Mesenchymal stem cell (in vitro differentiated cells and primary cell): ENCODE measurements around the gene SORL1.

Experiments used
- DNase-seq: peaks from one replicate; pipeline ENCODE4 v3.0.0-alpha.2; 2013
- H2AFZ ChIP-seq: one replicate; pipeline ENCODE4 v1.6.1; 2013; ENCODE audit warnings: low read depth, mild to moderate bottlenecking, control low read depth, inconsistent platforms, low read length, moderate library complexity
- H2AK5ac ChIP-seq: 2 replicates; pipeline ENCODE4 v1.6.1; 2013; ENCODE audit warnings: low read length, moderate library complexity, mild to moderate bottlenecking, inconsistent platforms; ENCODE audit not compliant: severe bottlenecking
- H2BK120ac ChIP-seq: one replicate; pipeline ENCODE4 v1.6.1; 2013; ENCODE audit warnings: low read depth, mild to moderate bottlenecking, inconsistent platforms, low read length, moderate library complexity
- H2BK12ac ChIP-seq, 2 experiments: one replicate each; pipeline ENCODE4 v1.6.1; 2013; ENCODE audit warnings: inconsistent platforms in 2 of 2, low read length in 2 of 2, mild to moderate bottlenecking in 2 of 2, moderate library complexity in 2 of 2, control low read depth in 1 of 2
- H2BK15ac ChIP-seq: one replicate; pipeline ENCODE4 v1.6.1; 2013; ENCODE audit warnings: mild to moderate bottlenecking, low read depth, inconsistent platforms; ENCODE audit not compliant: poor library complexity, severe bottlenecking
- H2BK5ac ChIP-seq: 2 replicates; pipeline ENCODE4 v1.6.1; 2013; ENCODE audit warnings: low read depth, mild to moderate bottlenecking, low read length, control low read depth, inconsistent platforms; ENCODE audit not compliant: poor library complexity, severe bottlenecking
- H3K14ac ChIP-seq, 2 experiments: one replicate each; pipeline ENCODE4 v1.6.1; 2013; ENCODE audit warnings: inconsistent platforms in 2 of 2, low read length in 2 of 2, control low read depth in 1 of 2, mild to moderate bottlenecking in 1 of 2, moderate library complexity in 1 of 2
- H3K18ac ChIP-seq, 2 experiments: one replicate each; pipeline ENCODE4 v1.6.1; 2013; ENCODE audit warnings: inconsistent platforms in 2 of 2, low read length in 2 of 2, control low read depth in 1 of 2, low read depth in 1 of 2, mild to moderate bottlenecking in 1 of 2
- H3K23ac ChIP-seq, 2 experiments: one replicate each; pipeline ENCODE4 v1.6.1; 2013; ENCODE audit warnings: inconsistent platforms in 2 of 2, low read length in 2 of 2, mild to moderate bottlenecking in 2 of 2, moderate library complexity in 2 of 2, control low read depth in 1 of 2
- H3K27ac ChIP-seq: 2 replicates; pipeline ENCODE4 v1.5.1; 2013; ENCODE audit warnings: mild to moderate bottlenecking, moderate library complexity, low read length, control low read depth, inconsistent platforms; ENCODE audit not compliant: poor library complexity, severe bottlenecking
- H3K27me3 ChIP-seq, 2 experiments: 2 replicates each; pipeline versions ENCODE4 v1.6.1 to v1.7.0; 2013; ENCODE audit warnings: low read length in 2 of 2, mild to moderate bottlenecking in 2 of 2, moderate library complexity in 2 of 2, control low read depth in 1 of 2, inconsistent platforms in 1 of 2; ENCODE audit not compliant: control insufficient read depth in 1 of 2, insufficient read depth in 1 of 2
- H3K36me3 ChIP-seq, 2 experiments: 2 replicates each; pipeline versions ENCODE4 v1.6.1 to v1.7.0; 2013; ENCODE audit warnings: low read length in 2 of 2, control low read depth in 1 of 2, inconsistent platforms in 1 of 2, low read depth in 1 of 2, mild to moderate bottlenecking in 1 of 2; ENCODE audit not compliant: insufficient read depth in 2 of 2, control insufficient read depth in 1 of 2
- H3K4ac ChIP-seq, 2 experiments: one replicate each; pipeline ENCODE4 v1.6.1; 2013; ENCODE audit warnings: inconsistent platforms in 2 of 2, low read length in 2 of 2, mild to moderate bottlenecking in 2 of 2, moderate library complexity in 2 of 2, control low read depth in 1 of 2, low read depth in 1 of 2
- H3K4me1 ChIP-seq: 2 replicates; pipeline ENCODE4 v1.6.1; 2013; ENCODE audit warnings: low read depth, low read length, control low read depth; ENCODE audit not compliant: control insufficient read depth, insufficient read depth
- H3K4me2 ChIP-seq: 2 replicates; pipeline ENCODE4 v1.6.1; 2013; ENCODE audit warnings: low read length, mild to moderate bottlenecking, inconsistent platforms; ENCODE audit not compliant: poor library complexity, severe bottlenecking
- H3K4me3 ChIP-seq, 2 experiments: 2 replicates each; pipeline versions ENCODE4 v1.5.1 to v1.7.0; 2013; ENCODE audit warnings: low read length in 2 of 2, mild to moderate bottlenecking in 2 of 2, control low read depth in 1 of 2, low read depth in 1 of 2; ENCODE audit not compliant: insufficient read depth in 1 of 2
- H3K79me1 ChIP-seq: replicated peaks from 2 replicates; pipeline ENCODE4 v1.6.1; 2013; ENCODE audit warnings: mild to moderate bottlenecking, control low read depth, low read length, inconsistent platforms; ENCODE audit not compliant: poor library complexity, severe bottlenecking
- H3K9ac ChIP-seq: 2 replicates; pipeline ENCODE4 v1.7.0; 2013; ENCODE audit warnings: mild to moderate bottlenecking, low read length, moderate library complexity
- H3K9me3 ChIP-seq: 2 replicates; pipeline ENCODE4 v1.7.0; 2013; ENCODE audit warnings: mild to moderate bottlenecking, low read length; ENCODE audit not compliant: control insufficient read depth
- H4K8ac ChIP-seq: one replicate; pipeline ENCODE4 v1.6.1; 2013; ENCODE audit warnings: inconsistent platforms, mild to moderate bottlenecking, low read length, moderate library complexity
- H4K91ac ChIP-seq: one replicate; pipeline ENCODE4 v1.6.1; 2013; ENCODE audit warnings: mild to moderate bottlenecking, low read length, inconsistent platforms
- WGBS: methylation state at CpG from one replicate; pipeline ENCODE4 v1.1.7; 2013; ENCODE audit warnings: mixed read lengths; 5-methylcytosine and 5-hydroxymethylcytosine counted together

SORL1 gene

GRCh38 chr11:121560236-121560635, 108.1 kb downstream of the SORL1 start:
- Histone ChIP-seq H3K79me1 (no peaks in the 10 kb centered on the region), H3K4me1 (no peaks in the 10 kb centered on the region), H3K23ac (no peak overlapping the region), H3K4ac (no peak overlapping the region), H3K27ac (no peak overlapping the region), H2AK5ac (no peak overlapping the region), H3K14ac (no peak overlapping the region), H3K27me3 (peaks cover 0 to 77% of the 10 kb centered on the region in 2 experiments), H2BK120ac (no peak overlapping the region), H3K4me2 (no peak overlapping the region), H2BK5ac (no peak overlapping the region), H2BK15ac (no peak overlapping the region), H3K9ac (no peak overlapping the region), H3K18ac (no peak overlapping the region), H3K36me3 (no peaks in the 10 kb centered on the region), H3K4me3 (no peak overlapping the region), H4K91ac (no peak overlapping the region), H3K9me3 (no peaks in the 10 kb centered on the region), H2AFZ (no peak overlapping the region), H4K8ac (no peak overlapping the region), H2BK12ac (no peak overlapping the region)
- no peak for DNase-seq

GRCh38 chr11:121561240-121561639, 109.1 kb downstream of the SORL1 start:
- DNase-seq = no peak
- Histone ChIP-seq H4K91ac (no peak overlapping the region), H2BK5ac (no peak overlapping the region), H2BK12ac (no peak overlapping the region), H3K27me3 (peaks cover 0 to 75% of the 10 kb centered on the region in 2 experiments), H3K23ac (no peak overlapping the region), H3K4me3 (no peak overlapping the region), H2BK120ac (no peak overlapping the region), H2AK5ac (no peak overlapping the region), H2BK15ac (no peak overlapping the region), H3K14ac (no peak overlapping the region), H4K8ac (no peak overlapping the region), H3K79me1 (no peaks in the 10 kb centered on the region), H3K4ac (no peak overlapping the region), H3K18ac (no peak overlapping the region), H3K36me3 (no peaks in the 10 kb centered on the region), H3K4me2 (no peak overlapping the region), H3K9me3 (no peaks in the 10 kb centered on the region), H3K9ac (no peak overlapping the region), H2AFZ (no peak overlapping the region), H3K4me1 (no peaks in the 10 kb centered on the region), H3K27ac (no peak overlapping the region)
- WGBS = 77% methylated on average over 5 of the region's 5 CpGs

GRCh38 chr11:121561716-121562115, 109.6 kb downstream of the SORL1 start:
- no peak overlapping the region for H3K14ac ChIP-seq
- H2BK15ac ChIP-seq = no peak overlapping the region
- H2BK12ac ChIP-seq = no peak overlapping the region
- H3K4ac ChIP-seq = no peak overlapping the region
- H3K23ac ChIP-seq = no peak overlapping the region
- no peak overlapping the region for H4K91ac ChIP-seq
- no peak overlapping the region for H2BK5ac ChIP-seq
- no peak overlapping the region for H3K27ac ChIP-seq
- H2AFZ ChIP-seq = no peak overlapping the region
- H4K8ac ChIP-seq = no peak overlapping the region
- no peaks in the 10 kb centered on the region for H3K36me3 ChIP-seq
- no peak overlapping the region for H3K9ac ChIP-seq
- H3K9me3 ChIP-seq = no peaks in the 10 kb centered on the region
- no peaks in the 10 kb centered on the region for H3K4me1 ChIP-seq
- H3K18ac ChIP-seq = no peak overlapping the region
- DNase-seq = no peak
- peaks cover 0 to 74% of the 10 kb centered on the region in 2 experiments for H3K27me3 ChIP-seq
- no peak overlapping the region for H3K4me2 ChIP-seq
- no peaks in the 10 kb centered on the region for H3K79me1 ChIP-seq
- no peak overlapping the region for H2AK5ac ChIP-seq
- no peak overlapping the region for H2BK120ac ChIP-seq
- WGBS = 80% methylated on average over 5 of the region's 5 CpGs
- H3K4me3 ChIP-seq = no peak overlapping the region

- no peak overlapping the region for H3K4ac ChIP-seq
- H3K14ac ChIP-seq = no peak overlapping the region
- peaks cover 0 to 71% of the 10 kb centered on the region in 2 experiments for H3K27me3 ChIP-seq
- no peak overlapping the region for H3K9ac ChIP-seq
- no peak overlapping the region for H4K8ac ChIP-seq
- H3K4me3 ChIP-seq = no peak overlapping the region
- H2BK15ac ChIP-seq = no peak overlapping the region
- no peak overlapping the region for H2AK5ac ChIP-seq
- H3K9me3 ChIP-seq = no peaks in the 10 kb centered on the region
- no peak overlapping the region for H2AFZ ChIP-seq
- no peak overlapping the region for H3K4me2 ChIP-seq
- H3K36me3 ChIP-seq = no peaks in the 10 kb centered on the region
- DNase-seq = no peak
- no peak overlapping the region for H3K18ac ChIP-seq
- no peak overlapping the region for H2BK5ac ChIP-seq
- H3K79me1 ChIP-seq = no peaks in the 10 kb centered on the region
- H2BK120ac ChIP-seq = no peak overlapping the region
- no peaks in the 10 kb centered on the region for H3K4me1 ChIP-seq
- H2BK12ac ChIP-seq = no peak overlapping the region
- H3K23ac ChIP-seq = no peak overlapping the region
- H3K27ac ChIP-seq = no peak overlapping the region
- H4K91ac ChIP-seq = no peak overlapping the region
- WGBS = 83% methylated on average over 3 of the region's 4 CpGs
These were observed 110.9 kb downstream of the SORL1 start for GRCh38 chr11:121563003-121563402.
